GM08714 (cell line): ENCODE measurements around the gene TERT.
"Not testable (repeated sequence)": the region's sequence is repeated elsewhere in the genome, so short reads cannot be mapped to it uniquely, and the experiment has no call there.

Experiments used
- H3K4me3 ChIP-seq: fragments of 200-500 bp; sonication (Bioruptor generic); 2 replicates; pipeline ENCODE4 v1.5.1; 2014; ENCODE audit warnings: mild to moderate bottlenecking, low read length, inconsistent platforms
- ZNF274 ChIP-seq: IDR thresholded peaks from 2 replicates; pipeline ENCODE4 v1.6.1; 2012; ENCODE audit warnings: mild to moderate bottlenecking, low read depth, low read length

The TERT gene

GRCh38 chr5:1299961-1300360 is 5.1 kb upstream of the TERT start:
- H3K4me3 ChIP-seq = no peak overlapping the region
- no peak for TF ChIP-seq ZNF274

GRCh38 chr5:1299511-1299850 is 4.6 kb upstream of the TERT start:
- H3K4me3 ChIP-seq = no peak overlapping the region
- no peak for TF ChIP-seq ZNF274

- no peak overlapping the region for H3K4me3 ChIP-seq
- TF ChIP-seq ZNF274 = no peak
Measured at GRCh38 chr5:1298723-1299510, 4.0 kb upstream of the TERT start.

GRCh38 chr5:1298067-1298551 is 3.2 kb upstream of the TERT start:
- H3K4me3 ChIP-seq = no peak overlapping the region
- TF ChIP-seq ZNF274 = no peak

GRCh38 chr5:1297243-1297642 is 2.4 kb upstream of the TERT start:
- no peak for TF ChIP-seq ZNF274
- H3K4me3 ChIP-seq = no peak overlapping the region

GRCh38 chr5:1295650-1296037 is 776 bp upstream of the TERT start:
- H3K4me3 ChIP-seq = no peak overlapping the region
- TF ChIP-seq ZNF274 = no peak

GRCh38 chr5:1294206-1294834 is 548 bp downstream of the TERT start:
- H3K4me3 ChIP-seq = no peak overlapping the region
- no peak for TF ChIP-seq ZNF274

- TF ChIP-seq ZNF274 = no peak
- H3K4me3 ChIP-seq = no peak overlapping the region
Measured at GRCh38 chr5:1293416-1294205, 1.3 kb downstream of the TERT start.

- no peak overlapping the region for H3K4me3 ChIP-seq
- no peak for TF ChIP-seq ZNF274
Measured at GRCh38 chr5:1292846-1293415, 1.9 kb downstream of the TERT start.

GRCh38 chr5:1292139-1292538 is 2.7 kb downstream of the TERT start:
- TF ChIP-seq ZNF274 = no peak
- no peak overlapping the region for H3K4me3 ChIP-seq

GRCh38 chr5:1291611-1292080 is 3.2 kb downstream of the TERT start:
- no peak for TF ChIP-seq ZNF274
- no peak overlapping the region for H3K4me3 ChIP-seq

- not testable (repeated sequence) for H3K4me3 ChIP-seq
Measured at GRCh38 chr5:1290956-1291355, 3.9 kb downstream of the TERT start.

- not testable (repeated sequence) for H3K4me3 ChIP-seq
Measured at GRCh38 chr5:1289559-1289958, 5.3 kb downstream of the TERT start.
